GM19351 (cell line): ENCODE measurements around the gene LSAMP.

Source experiments
- ATAC-seq: cut with Tn5 transposase; IDR thresholded peaks from one replicate; pipeline ENCODE4 v1.9.1; 2021; ENCODE audit warnings: mild to moderate bottlenecking, moderate library complexity; ENCODE audit not compliant: unreplicated experiment

The LSAMP gene

DNA sequence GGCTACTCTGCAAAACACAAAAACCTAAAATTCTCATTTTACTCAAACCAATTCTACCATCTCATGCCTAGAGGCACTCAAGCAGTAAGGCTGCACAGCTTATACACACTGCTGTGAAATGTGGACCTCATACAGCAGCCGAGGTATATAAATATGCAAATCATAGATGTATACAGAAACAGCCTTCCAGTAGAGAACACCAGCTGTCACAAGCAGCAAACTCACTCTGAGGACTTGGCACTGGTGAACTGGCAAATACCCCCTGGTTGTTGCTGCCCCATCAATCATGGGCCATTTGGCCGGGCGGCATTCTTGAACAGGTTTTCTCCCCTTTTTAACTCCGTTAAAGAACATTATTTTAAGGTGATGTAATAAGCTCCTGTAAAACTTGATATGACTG is 378.0 kb downstream of the LSAMP start:
- peak; percentile 99 for ATAC-seq

DNA sequence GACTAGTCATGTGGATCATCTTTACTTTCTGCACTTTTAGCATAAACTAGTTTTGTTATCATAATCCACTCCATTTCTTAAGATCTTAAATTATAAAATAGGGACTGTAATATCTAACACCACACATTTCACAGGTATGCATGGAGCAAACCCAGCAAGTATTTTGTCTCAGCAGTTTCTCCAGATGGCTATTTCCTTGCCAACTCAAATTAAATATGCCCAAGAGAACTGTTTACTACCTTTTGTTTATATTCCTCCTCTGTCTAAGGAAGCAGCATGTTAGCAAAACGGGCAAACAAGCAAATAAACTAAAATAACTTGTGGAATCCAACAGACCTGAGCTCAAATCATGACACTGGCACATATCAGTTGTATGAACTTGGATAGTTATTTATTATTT is 379.8 kb downstream of the LSAMP start:
- ATAC-seq, result no peak

DNA sequence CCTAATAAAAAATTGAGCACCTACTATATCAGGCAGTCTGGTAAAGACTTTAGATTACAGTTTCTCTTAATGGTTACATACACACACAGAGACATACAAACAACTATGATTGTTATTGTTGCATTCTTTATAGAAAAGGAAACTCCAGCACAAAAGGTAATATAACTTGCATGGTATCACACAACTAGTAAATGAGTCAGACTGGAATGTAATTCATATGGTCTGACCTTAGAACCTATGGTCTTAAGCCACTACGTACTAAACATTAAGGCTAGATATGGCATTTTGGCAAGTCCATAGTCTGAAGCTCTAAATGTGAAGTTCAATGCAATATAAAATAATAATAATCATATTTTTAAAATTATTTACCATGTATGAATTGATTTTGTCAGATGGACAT is 380.6 kb downstream of the LSAMP start:
- ATAC-seq, result no peak

- no peak for ATAC-seq
These were observed 385.7 kb downstream of the LSAMP start for GRCh38 chr3:116059421-116060096.

DNA sequence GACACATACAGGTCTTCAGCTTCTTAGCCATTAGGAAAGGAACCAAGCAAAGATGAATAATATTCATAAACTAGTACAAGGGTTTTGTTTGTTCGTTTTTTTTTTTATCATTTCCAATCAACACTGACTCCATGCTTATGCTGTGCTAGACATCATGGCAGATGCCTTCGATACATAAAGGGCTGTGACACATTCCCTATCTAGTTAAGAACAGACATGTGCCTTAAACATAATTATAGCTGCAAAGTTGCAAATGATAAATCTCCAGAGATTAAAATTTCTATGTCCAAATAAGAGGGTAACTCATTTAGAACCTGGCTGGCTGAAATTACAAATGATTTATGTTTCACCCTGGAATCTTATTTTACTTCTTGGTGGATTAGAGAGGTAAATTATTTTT is 386.4 kb downstream of the LSAMP start:
- no peak for ATAC-seq

GRCh38 chr3:116057400-116058006 is 387.8 kb downstream of the LSAMP start:
- peak; percentile 32 for ATAC-seq

DNA sequence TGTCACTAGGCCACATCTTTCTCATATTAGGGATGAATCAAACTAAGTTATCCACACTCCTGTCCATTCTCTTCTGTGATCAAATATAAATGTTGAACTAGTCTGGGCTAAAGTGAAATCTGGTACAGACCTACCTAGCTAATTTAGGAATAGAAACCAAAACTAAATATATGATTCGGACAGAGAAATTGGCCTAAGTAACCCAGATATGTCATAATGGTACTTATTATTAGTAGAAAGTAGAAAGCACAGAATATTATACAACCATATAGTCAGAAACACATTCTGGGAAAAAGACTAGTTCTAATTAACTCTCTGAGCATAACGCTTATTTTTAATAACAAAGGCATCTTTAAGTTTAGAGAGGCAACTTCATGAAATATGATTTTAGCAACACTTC is 389.0 kb downstream of the LSAMP start:
- ATAC-seq, result peak; percentile 88

DNA sequence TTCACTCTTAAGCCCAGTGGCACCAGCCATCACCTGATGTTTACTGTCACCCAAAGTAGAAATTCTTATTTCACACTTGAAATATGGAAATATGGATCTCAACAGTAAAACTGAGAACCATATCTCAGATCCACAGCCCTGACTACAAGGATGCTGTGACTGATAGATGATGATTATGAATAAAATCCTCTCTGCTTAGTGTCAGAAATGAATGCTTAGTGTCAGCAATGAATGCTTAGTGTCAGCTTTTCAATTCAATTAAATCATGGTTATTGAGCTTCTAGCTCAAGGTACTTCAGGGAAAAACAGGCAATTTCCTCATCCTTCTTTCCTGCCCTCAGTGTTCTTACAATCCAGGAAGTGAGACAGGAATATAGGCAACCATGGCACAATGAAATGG is 392.3 kb downstream of the LSAMP start:
- no peak for ATAC-seq

- no peak for ATAC-seq
These were observed 392.7 kb downstream of the LSAMP start for GRCh38 chr3:116052602-116053001.

DNA sequence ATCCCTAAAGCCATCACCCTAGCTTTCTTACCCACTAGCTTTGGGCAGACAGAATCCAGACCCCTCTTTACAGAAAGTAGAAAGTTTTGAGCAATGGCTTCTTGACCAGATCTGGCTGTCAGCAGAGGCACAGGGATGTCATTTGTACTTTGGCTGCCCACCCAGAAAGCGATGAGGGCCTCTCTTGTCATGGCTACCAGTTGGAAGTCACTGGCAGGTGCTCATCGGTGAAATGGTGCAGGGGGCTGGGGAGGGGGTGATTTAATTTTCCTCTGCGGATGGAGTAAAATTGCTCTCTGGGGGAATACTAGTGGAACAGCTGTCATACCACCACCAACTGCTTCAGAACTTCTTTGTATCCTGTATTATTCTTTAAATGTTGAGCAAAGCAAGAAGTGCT is 393.7 kb downstream of the LSAMP start:
- ATAC-seq, result no peak

DNA sequence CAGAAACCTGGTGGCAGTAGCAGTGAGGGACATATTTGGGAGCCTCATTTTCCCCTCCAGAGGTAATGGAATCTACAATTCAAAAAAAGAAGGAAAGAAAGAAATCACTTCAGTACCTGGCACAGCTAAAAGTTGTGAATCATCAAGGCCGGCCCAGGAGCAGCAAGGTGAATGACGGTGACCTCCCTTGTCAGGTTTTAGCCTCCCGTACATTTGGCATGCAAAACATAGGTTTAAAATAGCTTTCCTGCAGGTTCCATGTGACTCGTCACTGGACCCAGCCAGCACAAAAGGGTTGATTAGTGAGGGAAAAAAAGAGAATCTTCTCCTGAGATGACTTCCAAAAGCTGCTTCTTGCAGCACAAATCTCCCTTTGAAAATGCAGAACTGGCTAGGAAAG is 394.2 kb downstream of the LSAMP start:
- peak; percentile 81 for ATAC-seq

DNA sequence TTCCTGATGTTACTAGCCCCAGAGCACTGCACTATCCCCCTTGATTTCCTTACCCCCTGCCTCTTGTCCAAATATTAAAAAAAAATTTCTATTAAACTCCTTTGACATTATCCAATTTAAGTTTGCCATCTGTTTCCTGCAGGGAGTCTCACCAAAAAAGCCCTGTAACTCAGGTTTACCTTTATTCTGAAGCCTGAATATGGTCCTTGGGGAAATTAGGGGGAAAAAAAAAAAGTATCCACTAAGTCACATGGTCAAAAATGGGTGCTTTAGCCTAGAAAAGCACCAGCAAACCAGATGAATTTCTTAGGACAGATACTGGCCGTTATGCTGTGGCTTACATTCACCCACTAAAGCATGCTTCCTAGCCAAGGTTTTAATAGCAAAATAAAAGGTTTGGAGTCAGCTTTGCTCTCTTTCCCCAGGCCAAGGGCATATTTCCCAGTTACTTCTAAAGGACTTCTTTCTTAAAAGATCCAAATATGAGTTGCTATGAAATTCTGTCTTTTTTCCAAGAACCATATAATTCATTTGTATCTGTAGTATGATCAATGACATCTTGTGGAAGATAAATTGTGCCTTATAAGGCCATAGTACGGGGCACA is 394.9 kb downstream of the LSAMP start:
- no peak for ATAC-seq

- ATAC-seq, result no peak
These were observed 396.3 kb downstream of the LSAMP start for GRCh38 chr3:116048991-116049390.

- ATAC-seq, result no peak
These were observed 398.9 kb downstream of the LSAMP start for GRCh38 chr3:116046350-116046749.

DNA sequence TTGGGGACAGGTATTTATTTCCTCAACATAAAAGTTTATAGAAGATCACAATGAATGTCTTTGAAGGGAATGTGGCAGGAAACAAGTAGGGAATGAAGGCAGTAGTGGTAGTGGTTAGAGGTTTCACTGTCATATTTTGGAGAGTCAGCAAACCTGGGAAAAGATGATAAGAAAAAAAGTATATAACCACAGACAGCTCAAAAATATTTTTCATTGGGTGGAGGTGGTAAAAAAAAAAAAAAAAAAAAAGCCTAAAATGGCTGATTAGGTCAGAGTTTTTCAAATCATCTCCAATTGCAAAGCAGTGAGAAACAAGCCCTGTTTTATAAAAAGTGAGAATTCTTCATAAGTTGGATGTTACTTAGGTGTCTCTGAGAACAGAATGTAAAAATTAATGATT is 400.0 kb downstream of the LSAMP start:
- no peak for ATAC-seq

DNA sequence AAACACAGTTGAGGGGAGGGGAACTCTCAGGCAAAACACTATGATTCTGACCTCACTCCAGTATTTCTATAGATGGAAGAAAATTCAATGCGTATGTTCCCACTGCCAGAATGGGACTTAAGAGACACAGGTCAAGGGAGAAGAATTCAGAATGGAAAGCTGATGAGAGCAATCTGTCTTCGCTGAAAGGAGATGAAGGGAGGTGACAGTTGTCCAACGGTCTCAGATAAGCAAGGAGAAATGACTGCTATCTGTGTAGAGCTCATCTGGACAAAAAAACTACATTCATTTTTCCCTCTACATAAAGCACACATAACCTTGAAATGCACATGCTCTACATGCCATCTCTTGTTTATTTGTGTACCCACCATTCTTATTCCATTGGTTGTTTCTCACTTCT is 405.1 kb downstream of the LSAMP start:
- no peak for ATAC-seq

- no peak for ATAC-seq
These were observed 405.7 kb downstream of the LSAMP start for GRCh38 chr3:116039651-116039985.

- no peak for ATAC-seq
These were observed 406.2 kb downstream of the LSAMP start for GRCh38 chr3:116038968-116039650.

GRCh38 chr3:116037954-116038911 is 407.1 kb downstream of the LSAMP start:
- peak; percentile 97 for ATAC-seq

DNA sequence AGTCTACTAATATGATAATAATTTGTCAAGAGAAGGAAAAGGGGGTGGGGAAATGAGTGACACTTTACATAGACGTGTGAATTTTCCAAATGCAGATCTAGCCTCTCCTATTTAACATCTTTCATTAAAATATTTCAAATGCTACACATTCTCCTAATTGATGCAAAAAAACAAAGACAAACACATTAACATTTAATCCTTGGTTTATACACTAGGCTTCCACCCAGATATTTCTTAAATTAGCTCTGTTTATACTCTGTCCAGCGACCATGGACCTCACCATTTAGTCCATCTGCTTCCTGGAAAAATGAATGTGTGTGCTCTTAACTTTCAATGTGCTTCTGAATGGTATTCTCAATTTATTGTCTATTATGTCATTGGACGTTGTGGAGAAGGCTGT is 409.9 kb downstream of the LSAMP start:
- ATAC-seq, result no peak

GRCh38 chr3:116034794-116035193 is 410.5 kb downstream of the LSAMP start:
- no peak for ATAC-seq
